Ovary (tissue), 9 donors: ENCODE data around the gene HDAC9. TPM values are rescaled to one million over a fixed set of nuclear protein-coding genes. Genes with fewer than 3 reads are reported as not detected.

Source experiments
- DNase-seq, 5 donors: peaks; one replicate each; pipeline ENCODE4 v3.0.0-alpha.2; 2019 to 2020
- H3K27ac ChIP-seq, 2 donors: fragments of 200-600 bp; one replicate each; pipeline versions ENCODE4 v1.5.1 to v1.8.0; 2019 to 2022
- H3K27me3 ChIP-seq: fragments of 200-600 bp; one replicate; pipeline ENCODE4 v1.8.0; 2022
- H3K36me3 ChIP-seq: fragments of 200-600 bp; sonication (generic); one replicate; pipeline ENCODE4 v1.5.1; 2019
- H3K4me1 ChIP-seq: one replicate; pipeline ENCODE4 v1.8.1; 2013; ENCODE audit warnings: mild to moderate bottlenecking, moderate library complexity; ENCODE audit not compliant: insufficient read depth
- H3K4me3 ChIP-seq: fragments of 200-600 bp; sonication (generic); one replicate; pipeline ENCODE4 v1.5.1; 2017
- H3K9me3 ChIP-seq, 2 donors: fragments of 200-600 bp in 1 of 2; sonication (generic) in 1 of 2; one replicate each; pipeline versions ENCODE4 v1.5.1 to v1.8.1; 2013 to 2019; ENCODE audit warnings: mild to moderate bottlenecking in 1 of 2, moderate library complexity in 1 of 2
- CTCF ChIP-seq, 3 donors: fragments of 450-650 bp in 2 of 3; fragments of 200-600 bp in 1 of 3; IDR thresholded peaks; one replicate each; pipeline versions ENCODE4 v1.5.1 to v1.8.0; 2016 to 2022; ENCODE audit warnings: antibody characterized with exemption in 3 of 3, mild to moderate bottlenecking in 1 of 3
- EP300 ChIP-seq: sonication (generic); formaldehyde crosslinking; IDR thresholded peaks from one replicate; pipeline ENCODE4 v1.6.1; 2017; ENCODE audit warnings: antibody characterized with exemption
- POLR2A ChIP-seq: fragments of 450-650 bp; IDR thresholded peaks from one replicate; pipeline ENCODE4 v1.6.1; 2017; ENCODE audit warnings: antibody characterized with exemption, mild to moderate bottlenecking, moderate library complexity
- WGBS, 3 donors: extraction: QIAGEN DNeasy Blood & Tissue Kit in 1 of 3; methylation state at CpG; one replicate each; pipeline versions ENCODE4 v1.1.5 to v1.1.7; 2013 to 2017; 5-methylcytosine and 5-hydroxymethylcytosine counted together
- intact Hi-C, 4 donors: fragments of 100-400 bp; cut with DNase I; formaldehyde crosslinking; loops; one replicate each; pipeline versions ENCODE4 v1.11.0 to v1.15.1; 2022 to 2023
- polyA plus RNA-seq, 2 donors: library from polyadenylated mRNA; stranded (reverse); fragments of 200-250 nt in 1 of 2; fragments of 350-450 nt in 1 of 2; fragmentation: Illumina TruSeq in 1 of 2; extraction: RNeasy Lipid Tissue Mini Kit (QIAGEN cat#74804) in 1 of 2; gene quantifications; one replicate each; pipeline ENCODE4 v1.2.3, GENCODE V29; 2013 to 2014
- total RNA-seq, 7 donors: library from RNA; depleted of rRNA in 2 of 7; stranded (reverse); fragments of >200 nt in 2 of 7; fragmentation: NEBNext Ultra II Directional in 3 of 7; extraction: Animal tissue kit (Norgen Biotek cat#: 25700) in 3 of 7; gene quantifications; one replicate each; pipeline versions ENCODE4 v1.1.0 to v1.2.4, GENCODE V29; 2016 to 2023
- donor health status: DM: no; HTN: no; CAD: no; lungs with moderate emphysema.
- donor health status: DM: no; HTN: no; CAD: no.
- donor health status: Bipolar disorder and iron deficiency.
- donor health status: DM: yes; HTN: yes; CAD: no.
- donor health status: DM: no; HTN: no; CAD: no.
- donor health status: DM: yes; HTN: yes; CAD: no.

The HDAC9 gene
- total and polyA plus RNA-seq, 9 donors = 1.7 to 22.3 (median 6.0) TPM

GRCh38 chr7:18494406-18494805 is 1.1 kb upstream of the HDAC9 start:
- DNase-seq = no peak
- WGBS, 3 donors = 86 to 95% (median 90%) methylated on average over 3 of the region's 3 CpGs
- intact Hi-C loops = no loop called here

GRCh38 chr7:18494821-18495408 is 634 bp upstream of the HDAC9 start:
- WGBS, 3 donors = 30 to 42% (median 30%) methylated on average over 3 of the region's 3 CpGs
- Histone ChIP-seq H3K27me3 (no peaks in the 10 kb centered on the region), H3K27ac (no peak overlapping the region), H3K9me3 (no peaks in the 10 kb centered on the region), H3K4me1 (no peaks in the 10 kb centered on the region), H3K4me3 (peak overlapping the region; percentile 42), H3K36me3 (no peaks in the 10 kb centered on the region)
- TF ChIP-seq CTCF (IDR thresholded peaks at IDR 0.05) = no peak
- TF ChIP-seq EP300 = no peak
- no peak for TF ChIP-seq POLR2A
- DNase-seq = no peak
- intact Hi-C loops = no loop called here

More at GRCh38 chr7:18494406-18494805, 1.1 kb upstream of the HDAC9 start:
- no peaks in the 10 kb centered on the region for H3K36me3 ChIP-seq
- H3K4me3 ChIP-seq = no peak overlapping the region
- no peak overlapping the region for H3K27ac ChIP-seq
- H3K4me1 ChIP-seq = no peaks in the 10 kb centered on the region
- TF ChIP-seq POLR2A (no peak), CTCF (IDR thresholded peaks at IDR 0.05) (no peak), EP300 (no peak)
- no peaks in the 10 kb centered on the region for H3K27me3 ChIP-seq
- H3K9me3 ChIP-seq = no peaks in the 10 kb centered on the region

GRCh38 chr7:18496341-18496700 is 772 bp downstream of the HDAC9 start:
- Histone ChIP-seq H3K4me1 (no peaks in the 10 kb centered on the region), H3K27ac (no peak overlapping the region), H3K27me3 (no peaks in the 10 kb centered on the region), H3K36me3 (no peaks in the 10 kb centered on the region), H3K4me3 (peak overlapping the region; percentile 42), H3K9me3 (no peaks in the 10 kb centered on the region)
- TF ChIP-seq EP300 (no peak), CTCF (IDR thresholded peaks at IDR 0.05) (no peak), POLR2A (no peak)
- DNase-seq = no peak
- 9 to 17% (median 11%) methylated on average over 3 of the region's 3 CpGs for WGBS, 3 donors
- intact Hi-C loops = no loop called here

GRCh38 chr7:18497082-18497481 is 1.5 kb downstream of the HDAC9 start:
- no peaks in the 10 kb centered on the region for H3K4me1 ChIP-seq
- WGBS, 3 donors = 79 to 86% (median 80%) methylated on average over 3 of the region's 3 CpGs
- no peaks in the 10 kb centered on the region for H3K36me3 ChIP-seq
- no peaks in the 10 kb centered on the region for H3K9me3 ChIP-seq
- TF ChIP-seq POLR2A (no peak), EP300 (no peak), CTCF (IDR thresholded peaks at IDR 0.05) (no peak)
- DNase-seq = no peak
- H3K4me3 ChIP-seq = no peak overlapping the region
- H3K27ac ChIP-seq = no peak overlapping the region
- intact Hi-C loops = no loop called here
- no peaks in the 10 kb centered on the region for H3K27me3 ChIP-seq
